NCI-H2171 (cell line): ENCODE results near the gene EPHB2.
"Not testable (repeated sequence)": the region's sequence is repeated elsewhere in the genome, so short reads cannot be mapped to it uniquely, and the experiment has no call there.

ENCODE experiments used
- DNase-seq: peaks from one replicate; lab custom pipeline; 2025; lab: John Stamatoyannopoulos, UW

Gene EPHB2

GRCh38 chr1:22691031-22691753 lies 19.4 kb upstream of the EPHB2 start:
- DNase-seq, result no peak

GRCh38 chr1:22694172-22694571 lies 16.5 kb upstream of the EPHB2 start:
- DNase-seq, result no peak

DNA sequence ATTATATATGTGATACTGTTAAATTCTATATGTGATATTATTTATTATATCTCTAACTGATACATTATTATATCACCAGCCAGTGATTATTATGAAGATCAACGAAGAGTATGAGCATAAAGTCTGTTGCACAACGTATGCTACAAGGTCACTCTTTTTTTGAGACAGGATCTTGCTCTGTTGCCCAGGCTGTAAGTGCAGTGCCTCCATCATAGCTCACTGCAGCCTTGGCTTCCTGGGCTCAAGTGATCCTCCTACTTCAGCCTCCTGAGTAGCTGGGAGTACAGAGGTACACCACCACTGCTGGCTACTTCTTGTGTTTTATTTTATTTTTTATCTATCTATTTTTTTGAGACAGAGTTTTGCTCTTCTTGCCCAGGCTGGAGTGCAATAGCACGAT lies 14.0 kb upstream of the EPHB2 start:
- no peak for DNase-seq

DNA sequence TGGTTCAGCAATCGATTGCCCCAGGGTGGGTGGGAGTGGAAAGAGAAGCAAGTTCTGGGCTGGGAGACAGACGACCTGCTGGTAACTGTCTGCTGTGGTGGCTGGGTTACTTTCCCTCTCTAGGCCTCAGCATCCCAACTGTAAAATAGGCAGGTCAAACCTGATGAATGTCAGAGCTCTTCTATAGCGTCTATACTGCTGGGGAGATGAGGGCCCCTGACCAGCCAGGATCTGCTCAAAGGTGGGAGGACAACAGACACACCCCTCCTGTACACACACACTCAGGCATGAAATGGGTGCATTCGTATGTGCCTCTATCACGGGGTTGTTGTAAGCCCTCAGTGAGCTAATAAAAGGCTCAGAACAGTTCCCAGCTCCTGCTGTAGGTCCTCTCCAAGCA lies 12.7 kb upstream of the EPHB2 start:
- DNase-seq, result no peak

GRCh38 chr1:22699681-22700520 lies 10.7 kb upstream of the EPHB2 start:
- no peak for DNase-seq

DNA sequence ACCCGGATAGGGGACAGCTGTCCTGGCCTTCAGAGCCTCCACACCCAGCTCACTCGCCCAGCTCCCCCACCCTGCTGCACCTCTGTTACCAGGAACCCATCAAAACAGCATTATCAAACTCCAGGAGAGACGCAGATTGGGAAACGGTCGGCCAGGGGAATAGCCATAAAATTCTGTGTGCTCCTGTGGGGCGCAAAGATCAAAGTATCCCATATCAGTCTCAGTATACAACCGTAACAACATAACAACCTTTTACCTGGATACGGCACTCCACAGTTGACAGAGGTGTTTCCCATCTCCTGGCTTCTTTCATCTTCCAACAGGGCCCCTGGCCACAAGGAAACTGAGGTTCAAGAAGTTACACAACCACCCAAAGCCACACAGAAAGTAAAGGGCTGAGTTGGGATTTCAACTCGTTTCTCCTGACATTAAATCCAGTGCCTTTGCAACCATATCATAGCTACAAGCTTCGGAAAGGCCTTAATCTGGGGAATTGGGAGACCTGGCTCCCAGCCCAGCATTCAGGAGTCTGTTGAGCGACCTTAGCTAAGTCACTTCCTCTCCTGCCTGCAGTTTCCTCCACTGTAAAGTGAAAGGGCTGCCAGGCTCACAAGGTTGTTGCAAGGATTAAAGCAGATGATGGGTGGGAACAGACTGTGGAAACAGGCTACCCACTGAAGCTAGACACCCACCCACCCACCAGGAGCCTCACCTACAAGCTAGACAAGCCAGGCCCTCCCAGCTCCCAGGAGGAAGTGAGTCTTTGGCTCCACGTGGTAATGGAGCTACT lies 8.1 kb upstream of the EPHB2 start:
- no peak for DNase-seq

DNA sequence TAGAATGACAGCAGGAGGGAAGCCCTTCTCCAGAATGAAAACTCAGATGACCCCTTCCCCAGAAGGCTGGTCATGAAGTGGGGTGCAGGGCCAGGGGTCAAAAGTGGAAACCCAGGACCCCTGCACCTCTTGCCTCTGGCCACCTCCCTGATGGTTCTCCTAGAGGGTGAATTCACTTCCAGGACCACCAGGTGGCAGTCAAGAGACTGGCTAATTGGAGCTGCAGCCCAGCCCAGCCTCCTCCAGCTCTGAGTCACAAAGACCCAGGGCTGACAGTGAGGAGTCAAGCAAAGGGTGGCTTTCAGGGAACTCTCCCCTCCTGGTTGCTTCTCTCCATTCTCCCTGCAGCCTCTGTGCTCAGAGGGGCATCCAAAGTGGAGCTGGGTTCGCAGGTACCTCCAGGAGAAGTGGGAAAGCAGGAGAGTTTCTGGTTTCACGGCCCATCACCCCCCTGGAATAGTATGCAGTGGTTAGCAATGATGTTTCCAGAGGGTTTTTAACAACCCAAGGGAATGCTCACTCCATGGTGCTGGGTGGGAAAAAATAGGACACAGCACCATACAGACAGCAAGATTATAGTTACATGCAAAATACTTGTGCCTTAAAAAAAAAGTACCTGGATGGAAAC lies 6.1 kb upstream of the EPHB2 start:
- DNase-seq, result peak; percentile 72

DNA sequence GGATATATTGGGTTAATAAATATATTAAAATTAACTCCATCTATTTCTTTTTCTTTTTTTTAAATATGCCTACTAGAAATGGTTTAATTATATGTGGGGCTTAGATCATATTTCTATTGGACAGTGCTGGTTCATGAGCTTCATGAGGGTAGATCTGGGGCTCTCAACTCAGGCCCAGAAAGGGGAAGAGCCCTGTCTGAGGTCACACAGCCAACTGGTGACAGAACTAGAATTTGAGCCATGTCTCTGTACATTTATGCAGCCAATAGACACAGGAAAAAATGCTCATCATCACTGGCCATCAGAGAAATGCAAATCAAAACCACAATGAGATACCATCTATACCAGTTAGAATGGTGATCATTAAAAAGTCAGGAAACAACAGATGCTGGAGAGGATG lies 5.1 kb upstream of the EPHB2 start:
- no peak for DNase-seq

DNA sequence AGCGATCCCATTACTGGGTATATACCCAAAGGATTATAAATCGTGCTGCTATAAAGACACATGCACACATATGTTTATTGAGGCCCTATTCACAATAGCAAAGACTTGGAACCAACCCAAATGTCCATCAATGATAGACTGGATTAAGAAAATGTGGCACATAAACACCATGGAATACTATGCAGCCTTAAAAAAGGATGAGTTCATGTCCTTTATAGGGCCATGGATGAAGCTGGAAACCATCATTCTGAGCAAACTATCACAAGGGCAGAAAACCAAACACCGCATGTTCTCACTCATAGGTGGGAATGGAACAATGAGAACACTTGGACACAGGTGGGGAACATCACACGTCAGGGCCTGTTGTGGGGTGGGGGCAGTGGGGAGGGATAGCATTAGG lies 4.5 kb upstream of the EPHB2 start:
- not testable (repeated sequence) for DNase-seq

DNA sequence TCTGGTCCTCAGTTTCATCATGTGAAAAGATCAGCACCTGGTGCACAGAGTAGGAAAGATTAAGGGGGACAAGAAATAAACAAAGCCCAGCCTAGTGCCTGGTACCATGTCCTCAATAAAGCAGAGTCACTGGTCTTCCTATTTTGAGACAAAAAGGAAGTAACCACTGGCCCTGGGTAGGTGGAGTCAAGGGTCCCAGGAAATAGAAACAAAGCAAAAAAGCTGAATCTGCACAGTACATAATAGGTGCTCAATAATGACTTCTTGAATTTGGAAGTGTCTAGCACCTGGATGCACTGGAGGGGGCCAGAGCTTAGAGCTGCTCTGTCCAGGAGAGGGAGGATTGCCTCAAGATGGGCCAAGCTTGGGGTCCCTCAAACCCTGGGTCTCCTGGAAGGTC lies 1.9 kb upstream of the EPHB2 start:
- no peak for DNase-seq

DNA sequence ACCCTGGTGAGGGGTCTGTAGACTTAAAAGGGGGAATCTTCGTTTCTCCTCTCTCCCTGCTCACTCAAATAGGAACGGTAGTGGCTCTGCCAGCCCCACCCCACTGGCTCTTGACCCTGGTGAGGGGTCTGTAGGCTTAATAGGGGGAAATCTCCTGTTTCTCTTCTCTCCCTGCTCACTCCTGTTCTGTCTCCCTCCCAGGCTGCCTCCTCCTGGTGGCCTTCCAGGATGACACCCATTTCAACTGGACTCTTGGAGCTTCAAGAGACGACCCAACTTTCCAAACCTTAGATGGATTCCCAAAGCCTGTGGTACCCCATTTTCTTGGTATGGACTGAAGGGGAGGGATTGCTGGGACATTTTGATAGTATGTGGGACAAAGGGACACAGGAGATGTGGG lies 1.4 kb upstream of the EPHB2 start:
- DNase-seq, result no peak

- peak; percentile 56 for DNase-seq
Measured at GRCh38 chr1:22709891-22710700, 543 bp upstream of the EPHB2 start.

GRCh38 chr1:22711071-22711470 lies 432 bp downstream of the EPHB2 start:
- DNase-seq, result no peak

DNA sequence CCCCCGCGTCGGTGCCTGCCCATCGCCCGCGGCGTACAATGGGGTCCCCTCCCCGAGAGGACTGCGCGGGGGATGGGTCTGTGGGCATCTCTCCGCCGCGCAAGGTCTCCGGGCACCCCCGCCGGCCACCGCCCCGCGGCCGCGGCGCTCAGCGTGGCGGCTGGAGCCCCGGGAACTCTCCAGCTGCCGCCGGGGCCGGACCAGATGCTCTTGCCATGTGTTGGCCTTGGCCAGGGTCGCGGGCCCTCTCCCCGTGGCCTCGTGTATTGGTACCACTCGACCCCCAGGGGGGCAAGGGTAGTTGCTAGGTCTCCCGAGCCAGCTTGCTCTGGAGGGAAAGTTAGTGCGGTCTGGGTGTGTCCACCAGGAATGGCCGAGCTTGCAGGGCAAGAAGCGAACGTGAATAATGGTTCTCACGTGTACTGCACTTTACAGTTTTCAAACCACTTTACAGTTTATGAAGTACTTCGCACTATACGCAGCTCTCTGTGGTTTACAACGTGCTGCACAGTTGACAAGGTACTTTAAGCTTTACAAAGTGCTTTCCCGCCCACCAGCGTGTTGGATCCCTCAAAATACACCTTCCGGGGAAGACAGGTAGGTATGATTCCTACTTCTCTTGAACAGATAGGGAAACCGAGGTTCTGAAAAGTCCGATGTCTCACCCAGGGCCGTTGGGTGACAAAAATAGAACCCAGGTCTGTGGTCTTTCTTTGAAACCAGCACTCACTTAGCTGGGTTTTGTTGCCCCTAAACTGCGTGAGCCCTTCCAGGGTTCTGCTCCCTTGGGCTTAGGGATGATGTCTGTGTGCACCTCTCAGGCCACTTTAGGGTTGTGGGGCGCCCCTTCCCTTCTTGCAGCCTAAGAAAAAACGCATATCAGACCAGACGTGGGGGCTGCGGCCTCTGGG lies 1.2 kb downstream of the EPHB2 start:
- no peak for DNase-seq

- no peak for DNase-seq
Measured at GRCh38 chr1:22712502-22713271, 2.0 kb downstream of the EPHB2 start.

- DNase-seq, result no peak
Measured at GRCh38 chr1:22714455-22714854, 3.8 kb downstream of the EPHB2 start.

GRCh38 chr1:22717037-22717760 lies 6.6 kb downstream of the EPHB2 start:
- DNase-seq, result no peak

- no peak for DNase-seq
Measured at GRCh38 chr1:22721122-22721873, 10.7 kb downstream of the EPHB2 start.
